GM12874 (cell line): ENCODE data around the gene PNMA8C.

Source experiments
- CTCF ChIP-seq: IDR thresholded peaks from 2 replicates; pipeline ENCODE4 v1.5.1; 2011; ENCODE audit warnings: low read depth, mild to moderate bottlenecking, control low read depth, low read length, moderate library complexity; ENCODE audit not compliant: insufficient read depth

PNMA8C gene

DNA sequence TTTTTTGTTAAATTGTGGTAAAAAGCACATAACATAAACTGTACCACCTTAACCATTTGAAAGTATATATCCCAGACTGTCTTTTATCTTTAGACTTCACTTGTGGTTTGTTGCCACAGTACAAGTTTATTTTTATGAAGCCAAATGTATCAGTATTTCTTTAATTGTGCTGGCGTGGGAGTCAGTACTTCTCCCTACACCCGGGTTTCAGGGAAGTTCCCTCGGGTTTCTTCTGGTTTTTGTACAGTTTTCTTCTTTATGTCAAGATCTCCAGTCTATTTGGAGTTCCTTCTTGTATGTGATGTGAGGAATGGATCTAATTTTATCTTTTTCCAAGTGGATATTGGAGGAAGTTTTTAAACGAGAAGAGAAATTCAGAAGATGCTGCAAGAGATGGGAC is 35.9 kb downstream of the PNMA8C start:
- TF ChIP-seq CTCF: no peak

DNA sequence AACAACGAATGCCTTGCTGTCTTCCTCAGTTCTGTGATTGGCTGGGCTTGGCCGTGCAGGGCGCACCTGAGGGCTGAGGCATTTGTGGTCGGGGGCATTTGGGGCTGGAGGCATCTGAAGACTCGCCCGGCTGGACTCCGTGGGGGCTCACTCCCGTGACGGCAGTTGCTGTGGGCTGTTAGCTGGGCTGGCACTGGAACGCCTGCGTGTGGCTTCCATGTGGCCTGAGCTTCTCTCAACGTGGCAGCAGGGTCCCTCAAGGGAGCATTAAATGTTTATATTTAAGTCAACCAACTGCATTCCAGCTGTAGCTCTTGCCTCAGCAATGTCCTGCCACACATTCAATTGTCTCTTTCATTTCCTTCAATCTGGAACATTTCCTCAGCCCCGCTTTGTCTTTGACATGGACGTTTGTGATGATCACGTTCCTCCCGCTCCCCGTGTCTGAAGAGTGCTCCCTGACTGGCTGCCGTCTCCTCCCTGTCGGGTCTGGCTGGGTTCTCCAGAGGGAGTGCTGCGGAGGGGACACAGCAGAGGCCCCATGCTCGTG is 36.4 kb downstream of the PNMA8C start:
- TF ChIP-seq CTCF: no peak

DNA sequence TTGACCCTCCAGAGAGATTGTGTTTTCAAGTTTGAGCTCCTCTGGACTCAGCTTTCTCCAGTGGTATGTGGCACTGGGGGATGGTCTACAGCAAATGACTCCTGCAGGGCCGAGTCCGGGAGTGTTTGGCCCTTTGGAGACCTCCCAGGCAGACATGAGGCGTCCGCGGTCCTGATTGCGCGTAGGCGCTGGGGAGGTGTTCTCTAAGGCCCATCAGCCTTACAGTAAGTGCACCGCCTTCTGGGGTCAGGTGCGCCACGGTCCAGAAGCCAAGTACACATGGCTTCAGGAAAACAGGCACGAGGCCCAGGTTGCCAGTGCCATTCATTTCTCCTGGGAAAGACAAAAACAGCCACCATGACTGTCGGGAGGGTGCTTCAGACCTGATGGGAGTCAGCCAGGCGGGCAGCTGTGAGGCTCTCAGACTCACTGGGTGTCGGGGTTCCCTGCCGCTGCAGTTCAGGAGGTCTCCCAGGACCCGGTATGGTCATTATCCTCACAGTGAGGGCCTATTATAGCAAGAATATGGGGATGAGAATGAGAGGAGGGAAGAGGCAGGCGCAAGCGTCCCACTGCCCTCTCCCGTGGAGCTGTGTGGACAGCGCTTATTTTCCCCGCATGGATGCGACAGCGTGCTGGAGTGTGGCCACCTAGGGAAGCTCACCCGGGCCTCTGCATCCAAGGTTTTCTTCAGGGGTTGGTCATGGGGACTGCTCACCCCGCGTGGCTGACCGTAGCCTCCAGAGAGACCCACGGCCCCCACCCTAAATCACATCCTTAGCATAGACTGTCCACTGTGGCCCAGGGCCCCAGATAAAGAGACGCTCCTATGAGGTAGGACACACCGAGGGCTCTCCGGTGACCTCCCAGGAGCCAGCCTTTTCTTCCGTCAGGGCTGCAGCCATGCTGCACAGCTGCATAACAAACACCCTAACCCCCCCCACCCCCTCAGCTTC is 37.2 kb downstream of the PNMA8C start:
- TF ChIP-seq CTCF: no peak

GRCh38 chr19:46390866-46391265 is 37.9 kb downstream of the PNMA8C start:
- TF ChIP-seq CTCF: no peak

DNA sequence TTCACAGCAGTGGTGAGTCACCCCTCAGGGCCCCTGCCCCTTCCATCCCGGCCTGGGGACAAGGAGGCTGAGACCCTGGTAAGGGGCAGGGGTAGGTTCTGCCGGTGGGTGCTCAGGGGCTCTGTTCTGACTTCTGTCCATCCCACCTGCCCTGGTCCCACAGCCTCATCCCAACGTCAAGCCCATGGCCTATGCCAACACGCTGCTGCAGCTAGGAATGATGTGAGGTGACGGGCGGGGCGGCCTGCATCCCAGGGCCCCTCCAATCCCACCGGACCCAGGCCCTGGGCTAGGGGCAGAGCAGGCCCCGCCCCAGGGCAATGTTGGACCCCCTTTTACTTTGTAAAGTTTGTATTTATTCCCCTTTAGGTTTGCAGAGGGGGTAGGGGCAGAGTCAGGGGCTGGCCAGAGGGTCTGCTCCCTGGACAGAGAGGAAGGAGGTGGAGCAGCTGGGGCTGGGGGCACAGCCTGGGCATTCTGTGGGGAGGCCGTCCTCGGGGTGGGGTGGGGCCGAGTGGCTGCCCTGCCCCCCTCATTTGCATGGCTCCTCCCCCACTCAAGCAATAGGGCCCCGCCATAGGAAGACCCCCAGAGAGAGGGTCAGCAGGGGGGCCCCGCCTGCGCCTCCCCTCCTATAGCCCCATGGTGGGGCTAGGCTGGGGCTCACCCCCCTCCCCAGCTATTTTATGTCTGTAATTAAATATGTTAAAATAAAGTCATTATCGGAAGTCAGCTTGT is 38.4 kb downstream of the PNMA8C start:
- no peak for TF ChIP-seq CTCF

GRCh38 chr19:46388311-46389095 is 40.2 kb downstream of the PNMA8C start:
- no peak for TF ChIP-seq CTCF
